Renal cortex interstitium (tissue), 11 donors: ENCODE results near the gene NIT2. TPM values are rescaled to one million over a fixed set of nuclear protein-coding genes. Genes with fewer than 3 reads are reported as not detected.

Source experiments
- DNase-seq, 11 donors: peaks; one replicate each; pipeline ENCODE4 v3.0.0-alpha.2; 2013; ENCODE audit warnings: low read depth in 9 of 11, low spot score in 4 of 11; ENCODE audit errors: extremely low read depth in 1 of 11
- polyA plus RNA-seq, 3 donors: library from polyadenylated mRNA; unstranded; fragments of 120-200 nt; gene quantifications; one replicate each; pipeline ENCODE4 v1.2.1, GENCODE V29; 2013; ENCODE audit not compliant: insufficient read length in 3 of 3

The NIT2 gene
- polyA plus RNA-seq, 3 donors = 109 to 134 (median 129) TPM

GRCh38 chr3:100404250-100404548, 69.6 kb downstream of the NIT2 start:
- no peak for DNase-seq

GRCh38 chr3:100407164-100407563, 72.6 kb downstream of the NIT2 start:
- DNase-seq = no peak

- no peak for DNase-seq
Observed at GRCh38 chr3:100407977-100408532, 73.5 kb downstream of the NIT2 start.

Other genes with a start within 250 kb of the NIT2 start
- 10 to 100 TPM; 19.5 to 22.1 (median 21.7) TPM for gene FILIP1L, start 220.3 kb upstream of the NIT2 start, polyA plus RNA-seq
- 10 to 100 TPM; 31.3 to 40.1 (median 37.1) TPM for gene TBC1D23, start 73.8 kb upstream of the NIT2 start, polyA plus RNA-seq
- 10 to 100 TPM; 68.4 to 85.3 (median 69.9) TPM for gene TOMM70, start 66.3 kb downstream of the NIT2 start, polyA plus RNA-seq
- gene LNP1, start 66.8 kb downstream of the NIT2 start, polyA plus RNA-seq = 1 to 10 TPM; 7.2 to 7.8 (median 7.5) TPM
- 10 to 100 TPM; 21.3 to 25.7 (median 22.7) TPM for gene TMEM45A, start 157.9 kb downstream of the NIT2 start, polyA plus RNA-seq